ENCODE results near the gene GRIP2.

The GRIP2 gene

DNA sequence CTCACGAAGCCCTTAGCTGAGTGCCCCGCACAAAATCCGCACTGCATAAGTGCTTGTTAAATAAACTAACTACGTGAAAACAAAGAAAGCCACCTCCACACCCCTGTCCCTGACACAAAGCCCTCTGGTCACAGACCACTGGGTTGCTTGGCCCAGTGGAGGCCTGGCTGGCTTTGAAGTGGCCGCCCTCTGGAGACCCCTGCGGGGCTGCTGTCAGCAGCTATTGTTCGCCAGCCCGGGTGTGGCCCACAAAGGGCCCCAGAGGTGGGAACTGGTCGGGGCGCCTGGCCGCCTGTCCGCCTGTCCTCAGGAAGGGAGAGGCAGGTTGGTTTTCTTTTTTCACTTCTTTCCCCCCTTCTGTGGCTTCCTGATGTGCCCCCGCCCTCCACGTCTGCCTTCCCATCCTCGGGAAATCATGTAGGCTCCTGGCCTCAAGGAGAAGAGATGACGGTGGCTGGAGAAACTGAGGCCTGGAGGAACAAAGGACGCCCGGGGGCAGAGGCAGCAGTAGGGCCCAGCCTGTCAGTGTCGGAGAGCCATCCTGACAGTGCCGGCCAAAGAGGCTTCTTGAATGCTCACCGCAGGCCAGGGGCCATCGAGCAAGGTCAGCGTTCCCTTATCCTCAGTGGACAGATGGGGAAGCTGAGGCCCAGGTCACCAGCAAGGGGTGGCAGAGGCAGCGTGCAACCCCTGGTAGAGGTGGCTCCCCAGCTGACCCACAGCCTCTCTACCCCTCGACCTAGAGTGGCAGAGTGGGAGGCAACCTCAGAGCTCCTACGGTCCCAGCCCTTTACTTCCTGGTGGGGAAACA lies 76.6 kb downstream of the GRIP2 start:
- DNase-seq, result no peak

- no peak for DNase-seq
Observed at GRCh38 chr3:14462738-14463137, 77.4 kb downstream of the GRIP2 start.

DNA sequence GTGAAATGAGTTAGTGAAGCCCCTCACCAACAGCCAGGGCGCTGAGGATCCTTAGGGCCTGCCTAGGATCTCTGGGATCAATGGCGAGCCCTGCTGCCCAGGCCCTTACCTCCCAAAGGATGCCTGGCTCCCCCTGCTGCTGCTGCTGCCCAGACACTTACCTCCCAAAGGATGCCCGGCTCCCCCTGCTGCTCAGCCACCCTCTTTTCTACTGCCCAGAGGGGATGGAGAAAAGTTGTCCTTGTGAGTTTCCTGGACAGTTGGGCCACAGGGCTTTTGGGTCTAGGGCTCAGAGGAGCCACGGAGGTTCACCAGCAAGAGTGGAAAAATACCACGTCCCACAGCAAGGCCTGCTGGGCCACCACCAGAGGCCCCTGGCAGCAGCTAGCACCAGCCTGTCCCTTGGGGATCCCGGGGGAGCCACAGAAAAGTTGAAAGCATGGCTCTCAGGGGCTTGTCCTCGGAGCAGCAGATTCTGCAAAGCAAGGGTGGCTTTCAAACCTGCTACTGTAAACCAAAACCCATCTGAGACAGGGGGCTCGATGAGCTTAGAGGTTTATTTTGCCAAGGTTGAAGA lies 78.3 kb downstream of the GRIP2 start:
- peak in 4 of 6 experiments; percentile 6 to 38 (median 20) for DNase-seq

- no peak for DNase-seq
Observed at GRCh38 chr3:14461006-14461747, 79.0 kb downstream of the GRIP2 start.

DNA sequence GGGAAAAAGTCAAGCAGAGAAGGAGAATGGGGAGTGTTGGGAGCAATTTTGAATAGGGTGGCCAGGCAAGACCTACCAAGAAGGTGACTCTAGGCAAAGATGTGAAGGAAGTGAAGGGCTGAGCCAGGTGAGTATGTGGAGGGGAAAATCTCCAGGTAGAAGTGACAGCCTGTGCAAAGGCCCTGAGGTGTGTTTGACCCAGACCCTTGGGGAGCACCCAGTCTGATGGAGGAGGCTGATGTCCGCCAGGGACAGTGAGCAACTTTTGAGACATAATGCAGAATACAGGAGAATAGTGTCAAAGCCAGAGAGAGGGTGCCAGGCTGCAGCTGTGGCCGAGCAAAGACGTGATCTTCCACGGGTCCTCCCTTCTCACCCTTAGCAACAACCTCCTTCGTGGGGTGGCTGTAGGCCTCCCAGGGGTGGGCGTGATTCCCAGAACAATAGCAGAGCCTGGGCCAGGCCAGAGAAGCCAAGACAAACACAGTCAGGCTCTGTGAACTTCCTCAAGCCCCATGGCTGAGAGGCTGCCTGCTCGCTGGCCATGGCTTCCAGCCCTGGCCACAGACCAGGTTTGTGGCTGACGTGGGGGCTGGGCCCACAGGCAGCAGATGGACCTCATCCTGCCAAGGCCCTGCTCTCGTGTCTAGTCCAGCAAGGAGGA lies 79.7 kb downstream of the GRIP2 start:
- DNase-seq, result no peak

GRCh38 chr3:14459787-14460186 lies 80.4 kb downstream of the GRIP2 start:
- DNase-seq, result no peak

DNA sequence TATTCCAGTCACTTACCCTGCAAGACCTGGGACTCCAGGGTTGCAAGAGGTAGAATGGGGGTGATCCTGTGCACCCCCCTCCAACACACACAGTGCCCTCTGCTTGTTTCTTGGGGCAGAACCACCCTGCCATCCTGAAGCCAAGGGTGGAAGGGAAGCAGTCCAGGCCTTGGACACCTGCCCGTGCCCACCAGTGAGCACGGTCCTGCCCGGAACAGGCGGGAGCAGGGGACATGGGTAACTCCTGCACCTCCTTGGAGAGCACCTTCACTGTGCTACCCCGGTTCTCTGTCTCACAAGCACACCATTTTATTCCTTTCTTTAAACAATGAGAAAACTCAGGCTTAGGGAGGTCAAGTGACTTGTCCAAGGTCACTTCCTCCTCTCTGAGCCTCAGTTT lies 80.8 kb downstream of the GRIP2 start:
- no peak for DNase-seq

DNA sequence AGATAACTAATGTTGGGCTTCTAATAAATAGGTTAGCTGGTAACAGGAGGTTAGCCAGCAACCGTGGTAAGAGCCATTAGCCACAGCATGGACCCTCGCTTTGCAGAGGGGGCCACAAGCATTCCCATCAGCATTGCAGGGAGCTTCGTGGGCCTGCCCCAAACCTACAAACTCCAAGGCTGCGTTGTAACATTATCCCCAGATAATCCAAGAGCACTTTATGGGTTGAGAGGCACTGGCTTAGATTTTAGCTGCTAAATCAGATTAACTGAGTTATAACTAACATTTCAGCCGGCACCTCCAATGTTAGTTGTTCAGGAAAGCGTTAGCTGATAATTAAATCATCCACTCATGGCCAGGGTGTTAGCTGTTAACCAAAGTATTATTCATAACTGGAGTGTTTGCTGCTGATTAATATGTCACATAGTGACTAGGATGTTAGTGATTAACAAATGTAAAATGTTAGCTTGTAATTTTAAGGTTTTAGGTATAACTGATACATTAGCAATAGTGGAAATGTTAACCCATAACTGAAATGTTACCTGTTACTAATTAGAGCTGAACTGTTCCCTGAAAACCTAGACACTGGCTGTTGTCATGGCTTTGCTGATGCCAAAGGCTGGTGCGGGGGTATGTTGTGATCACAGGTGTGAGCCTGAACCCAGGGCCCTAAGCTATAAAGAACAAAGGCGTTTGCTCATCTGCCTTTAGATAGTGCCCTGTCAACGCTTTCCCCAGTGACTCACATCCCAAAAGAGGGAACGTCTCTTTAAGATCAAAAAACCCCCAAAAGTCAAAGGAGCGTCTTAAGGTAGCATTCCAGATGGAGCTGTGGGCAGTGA lies 81.5 kb downstream of the GRIP2 start:
- DNase-seq, result no peak

DNA sequence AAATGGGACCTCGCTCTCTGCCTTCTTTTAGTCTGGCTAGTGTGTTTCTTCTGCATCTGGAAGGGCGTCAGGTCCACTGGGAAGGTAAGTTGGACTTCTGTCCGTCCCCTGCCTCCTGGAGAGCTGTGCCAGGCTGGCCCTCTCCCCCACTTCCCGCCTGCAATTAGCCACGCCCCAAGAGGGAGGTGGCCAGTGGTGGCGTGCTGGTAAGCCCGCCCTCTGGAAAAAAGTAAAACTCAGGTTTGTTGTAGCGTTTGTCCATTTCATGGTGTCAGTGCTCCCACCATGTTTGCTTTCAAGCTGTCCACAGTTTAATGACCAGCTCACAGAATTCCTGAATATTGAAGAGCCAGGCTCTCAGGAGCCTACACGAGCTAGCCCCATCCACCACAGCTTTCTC lies 82.1 kb downstream of the GRIP2 start:
- DNase-seq, result no peak

DNA sequence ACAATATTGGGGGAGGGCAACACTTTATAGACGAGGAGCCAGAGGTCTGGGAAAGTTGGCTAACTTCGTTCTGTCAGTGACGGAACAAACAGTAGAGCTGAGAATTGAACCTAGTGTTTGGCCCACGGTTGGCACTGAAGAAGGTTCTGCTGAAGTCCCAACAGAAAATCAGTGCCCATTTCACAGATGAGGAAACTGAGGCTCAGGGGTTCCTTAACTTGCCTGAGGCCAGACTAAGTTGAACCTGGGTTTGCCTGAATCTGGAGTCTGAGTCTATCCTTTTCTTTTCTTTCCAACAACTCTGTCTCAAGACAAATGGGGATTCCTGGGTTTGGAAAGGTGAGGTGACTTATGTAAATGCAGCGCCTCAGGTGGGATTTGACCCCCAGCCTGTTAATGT lies 82.7 kb downstream of the GRIP2 start:
- DNase-seq, result no peak

- DNase-seq, result no peak
Observed at GRCh38 chr3:14456794-14457193, 83.3 kb downstream of the GRIP2 start.

DNA sequence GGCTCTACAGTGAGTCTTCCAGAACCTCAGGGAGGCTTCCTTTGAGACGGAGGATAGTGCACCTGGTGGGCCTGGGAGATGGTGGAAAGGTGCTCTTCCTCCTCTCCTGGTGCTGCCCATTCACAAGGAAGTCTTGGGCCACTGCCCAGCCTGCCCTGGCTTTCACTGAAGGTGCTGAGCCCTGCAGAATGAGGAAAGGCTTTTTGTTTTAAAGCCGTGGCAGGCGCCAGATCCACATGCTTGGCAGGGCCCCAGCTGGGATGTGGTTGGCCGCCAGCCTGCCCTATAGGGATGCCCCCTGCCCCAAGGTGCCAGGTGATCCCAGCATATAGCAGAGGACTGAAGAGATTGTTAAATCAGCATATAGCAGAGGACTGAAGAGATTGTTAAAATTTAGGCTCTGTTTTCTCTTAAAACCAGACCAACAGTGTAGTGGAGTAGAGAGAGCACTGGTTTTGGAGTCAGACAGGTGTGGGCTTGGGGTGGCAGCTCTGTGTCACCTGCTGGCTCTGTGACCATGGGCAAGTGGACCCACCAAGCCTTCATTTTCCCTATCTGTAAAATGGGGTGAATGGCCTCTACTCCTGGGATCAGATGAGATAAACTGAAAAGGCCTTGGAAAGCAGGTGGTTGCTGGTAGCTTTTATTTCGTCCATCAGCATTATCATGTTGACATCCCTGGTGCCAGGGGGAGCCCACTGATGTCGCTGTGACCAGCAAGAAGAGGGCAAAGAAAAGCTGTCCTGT lies 84.4 kb downstream of the GRIP2 start:
- no peak for DNase-seq

DNA sequence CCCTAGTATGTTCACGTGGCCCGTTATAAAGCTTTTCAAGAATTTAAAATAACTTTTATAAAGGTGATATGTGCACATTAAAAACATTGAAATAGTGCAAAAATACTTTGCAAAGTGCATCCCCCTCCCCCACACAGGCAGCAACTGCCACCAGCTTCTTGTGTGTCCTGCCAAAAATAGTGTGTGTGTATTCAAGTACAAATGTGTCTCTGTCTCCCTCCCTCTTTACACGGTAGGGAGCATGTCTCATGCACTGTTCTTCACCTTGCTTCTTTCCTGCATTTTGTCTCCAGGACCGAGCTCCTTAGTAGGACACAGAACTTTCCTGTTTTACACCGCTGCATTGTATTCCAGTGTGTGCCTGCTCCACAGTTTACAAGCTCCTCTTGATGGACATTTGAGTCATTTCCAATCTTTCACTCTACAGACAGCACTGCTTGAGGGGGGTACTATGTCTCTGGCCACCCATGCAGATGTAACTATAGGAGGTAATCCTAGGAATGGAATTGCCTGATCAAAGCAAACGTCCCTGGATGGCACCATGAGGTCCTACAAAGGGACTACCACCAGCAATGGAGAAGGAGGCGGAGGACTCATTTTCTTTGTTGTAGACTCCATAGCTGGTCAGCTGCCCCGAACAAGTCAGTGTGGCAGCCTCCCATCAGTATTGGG lies 85.4 kb downstream of the GRIP2 start:
- no peak for DNase-seq

DNA sequence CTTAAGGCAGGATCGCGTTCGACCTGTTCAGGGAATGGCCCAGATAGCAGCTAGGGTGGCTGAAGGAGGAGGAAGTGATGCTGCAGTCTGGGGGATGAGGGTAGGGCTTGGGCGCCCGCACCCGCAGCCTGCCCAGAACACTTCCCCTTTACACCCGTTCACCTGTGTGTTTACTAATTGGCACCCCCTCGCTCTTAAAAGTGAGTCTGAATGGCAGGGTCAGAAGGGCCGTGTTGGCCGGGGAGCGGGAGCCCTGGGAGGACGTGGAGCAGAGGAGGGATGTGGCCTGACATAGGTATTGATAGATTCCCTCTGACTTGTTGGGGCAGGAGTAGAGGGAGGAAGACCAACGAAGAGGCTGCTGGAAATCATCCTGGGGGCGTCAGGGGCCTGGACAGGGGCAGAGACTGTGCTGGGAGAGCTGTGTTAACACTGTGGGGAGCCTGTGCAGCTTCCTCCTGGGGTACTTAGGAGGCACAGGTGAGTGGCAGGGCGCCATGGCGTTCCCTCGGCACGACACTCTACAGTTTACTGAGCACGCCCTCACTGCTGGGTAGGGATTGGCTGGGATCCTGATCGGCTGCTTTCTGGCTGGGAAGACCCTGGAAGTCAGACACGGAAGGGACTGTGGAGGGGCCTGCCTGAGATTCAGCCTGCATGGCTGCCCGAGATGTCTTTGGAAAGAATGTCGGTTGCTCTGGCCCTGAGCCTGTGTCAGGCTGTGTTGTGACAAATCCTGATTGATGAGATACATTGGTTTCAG lies 86.1 kb downstream of the GRIP2 start:
- no peak for DNase-seq

- no peak for DNase-seq
Observed at GRCh38 chr3:14452740-14453710, 87.1 kb downstream of the GRIP2 start.

- no peak for DNase-seq
Observed at GRCh38 chr3:14451844-14452739, 88.0 kb downstream of the GRIP2 start.

GRCh38 chr3:14450922-14451606 lies 89.1 kb downstream of the GRIP2 start:
- DNase-seq, result no peak
